ENCODE data around the gene TICAM2. TPM values are rescaled to one million over a fixed set of nuclear protein-coding genes. Genes with fewer than 3 reads are reported as not detected.

The TICAM2 gene
- total and polyA plus RNA-seq, 7 experiments from 2014 or later = 0.14 to 3.7 (median 1.8) TPM

GRCh38 chr5:115588640-115589039 lies 13.6 kb downstream of the TICAM2 start:
- H3K27ac Mint-ChIP-seq = no peak overlapping the region
- CTCF ChIA-PET = no interaction called here
- no peaks in the 10 kb centered on the region for H3K9me3 Mint-ChIP-seq
- H3K27me3 Mint-ChIP-seq = peaks cover 0 to 5% (median 0%) of the 10 kb centered on the region in 5 donors
- H3K4me3 ChIP-seq (ENCODE audit: low read length) = no peak overlapping the region
- no peak overlapping the region for H3K27ac ChIP-seq (ENCODE audit: low read depth, low read length)
- POLR2A ChIA-PET = no interaction called here
- no peaks in the 10 kb centered on the region for H3K4me1 Mint-ChIP-seq
- H3K36me3 ChIP-seq (ENCODE audit: control insufficient read depth in 2 of 3, insufficient read depth in 3 of 3, low read length in 3 of 3) = no peaks in the 10 kb centered on the region
- no peaks in the 10 kb centered on the region for H3K36me3 Mint-ChIP-seq
- no peaks in the 10 kb centered on the region for H3K9me3 ChIP-seq (ENCODE audit: control insufficient read depth in 2 of 3, low read length in 3 of 3)
- intact Hi-C loops (cut with micrococcal nuclease) = loop anchor here (5.0 kb wide), 3 partner anchors 46 to 1976 kb away; partner anchors contain the start of gene FEM1C (in 1 of the 2)
- H3K27me3 ChIP-seq (ENCODE audit: control insufficient read depth in 2 of 2, insufficient read depth in 2 of 2, low read length in 2 of 2) = no peaks in the 10 kb centered on the region
- H3K4me1 ChIP-seq (ENCODE audit: control insufficient read depth in 2 of 2, insufficient read depth in 2 of 2, low read length in 2 of 2) = no peaks in the 10 kb centered on the region
- DNase-seq (no peak), ATAC-seq (no peak)
- H3K4me3 Mint-ChIP-seq = no peak overlapping the region

- Histone ChIP-seq H3K36me3 (ENCODE audit: control insufficient read depth in 2 of 3, insufficient read depth in 3 of 3, low read length in 3 of 3) (no peaks in the 10 kb centered on the region), H3K27me3 (ENCODE audit: control insufficient read depth in 2 of 2, insufficient read depth in 2 of 2, low read length in 2 of 2) (no peaks in the 10 kb centered on the region), H3K9me3 (ENCODE audit: control insufficient read depth in 2 of 3, low read length in 3 of 3) (no peaks in the 10 kb centered on the region), H3K4me1 (ENCODE audit: control insufficient read depth in 2 of 2, insufficient read depth in 2 of 2, low read length in 2 of 2) (no peaks in the 10 kb centered on the region), H3K4me3 (ENCODE audit: low read length) (no peak overlapping the region), H3K27ac (ENCODE audit: low read depth, low read length) (no peak overlapping the region)
- Mint-ChIP-seq H3K27me3 (peaks cover 0 to 5% (median 0%) of the 10 kb centered on the region in 5 donors), H3K4me3 (no peak overlapping the region), H3K27ac (no peak overlapping the region), H3K9me3 (no peaks in the 10 kb centered on the region), H3K36me3 (no peaks in the 10 kb centered on the region), H3K4me1 (no peaks in the 10 kb centered on the region)
- peak; percentile 56 for ATAC-seq
- ChIA-PET POLR2A (no interaction called here), CTCF (interaction anchor here (0.6 to 1.6 kb wide), 3 partner anchors 277 to 1403 kb away, joined by 4 to 5 read pairs (median 4); no protein-coding TSS in a partner anchor)
- peak in 6 of 9 donors; percentile 13 to 38 (median 27) for DNase-seq
- intact Hi-C loops (cut with micrococcal nuclease) = loop anchor here (1.0 to 5.0 kb wide), 7 partner anchors 44 to 1974 kb away; partner anchors contain the start of gene FEM1C (in 1 of the 2)
Measured at GRCh38 chr5:115586525-115587146, 15.6 kb downstream of the TICAM2 start.

GRCh38 chr5:115585265-115585664 lies 17.0 kb downstream of the TICAM2 start:
- Histone ChIP-seq H3K36me3 (ENCODE audit: control insufficient read depth in 2 of 3, insufficient read depth in 3 of 3, low read length in 3 of 3) (no peaks in the 10 kb centered on the region), H3K27ac (ENCODE audit: low read depth, low read length) (no peak overlapping the region), H3K9me3 (ENCODE audit: control insufficient read depth in 2 of 3, low read length in 3 of 3) (no peaks in the 10 kb centered on the region), H3K4me3 (ENCODE audit: low read length) (no peak overlapping the region), H3K27me3 (ENCODE audit: control insufficient read depth in 2 of 2, insufficient read depth in 2 of 2, low read length in 2 of 2) (no peaks in the 10 kb centered on the region), H3K4me1 (ENCODE audit: control insufficient read depth in 2 of 2, insufficient read depth in 2 of 2, low read length in 2 of 2) (no peaks in the 10 kb centered on the region)
- H3K9me3 Mint-ChIP-seq = no peaks in the 10 kb centered on the region
- ATAC-seq = no peak
- intact Hi-C loops (cut with micrococcal nuclease) = loop anchor here (5.0 kb wide), 3 partner anchors 43 to 1973 kb away; partner anchors contain the start of gene FEM1C (in 1 of the 2)
- ChIA-PET POLR2A (interaction anchor here (0.6 kb wide), 1 partner anchor 255 kb away, joined by 3 read pairs; no protein-coding TSS in a partner anchor), CTCF (interaction anchor here (0.6 to 0.9 kb wide), 3 partner anchors 167 to 278 kb away, joined by 3 to 5 read pairs (median 4); no protein-coding TSS in a partner anchor)
- DNase-seq = no peak
- peaks cover 0 to 9% (median 6%) of the 10 kb centered on the region in 5 donors for H3K36me3 Mint-ChIP-seq
- H3K27ac Mint-ChIP-seq = no peak overlapping the region
- H3K4me3 Mint-ChIP-seq = no peak overlapping the region
- no peaks in the 10 kb centered on the region for H3K4me1 Mint-ChIP-seq
- H3K27me3 Mint-ChIP-seq = no peaks in the 10 kb centered on the region

- H3K4me1 Mint-ChIP-seq = no peaks in the 10 kb centered on the region
- ChIA-PET POLR2A (interaction anchor here (0.6 kb wide), 1 partner anchor 256 kb away, joined by 3 read pairs; no protein-coding TSS in a partner anchor), CTCF (interaction anchor here (0.6 to 0.9 kb wide), 3 partner anchors 167 to 277 kb away, joined by 3 to 5 read pairs (median 4); no protein-coding TSS in a partner anchor)
- DNase-seq (no peak), ATAC-seq (no peak)
- H3K4me3 Mint-ChIP-seq = no peak overlapping the region
- Histone ChIP-seq H3K27ac (ENCODE audit: low read depth, low read length) (no peak overlapping the region), H3K36me3 (ENCODE audit: control insufficient read depth in 2 of 3, insufficient read depth in 3 of 3, low read length in 3 of 3) (no peaks in the 10 kb centered on the region), H3K4me3 (ENCODE audit: low read length) (no peak overlapping the region), H3K9me3 (ENCODE audit: control insufficient read depth in 2 of 3, low read length in 3 of 3) (no peaks in the 10 kb centered on the region), H3K4me1 (ENCODE audit: control insufficient read depth in 2 of 2, insufficient read depth in 2 of 2, low read length in 2 of 2) (no peaks in the 10 kb centered on the region), H3K27me3 (ENCODE audit: control insufficient read depth in 2 of 2, insufficient read depth in 2 of 2, low read length in 2 of 2) (no peaks in the 10 kb centered on the region)
- intact Hi-C loops (cut with micrococcal nuclease) = no loop called here
- no peaks in the 10 kb centered on the region for H3K27me3 Mint-ChIP-seq
- peaks cover 0 to 9% (median 6%) of the 10 kb centered on the region in 5 donors for H3K36me3 Mint-ChIP-seq
- no peaks in the 10 kb centered on the region for H3K9me3 Mint-ChIP-seq
- H3K27ac Mint-ChIP-seq = no peak overlapping the region
Measured at GRCh38 chr5:115584501-115584900, 17.8 kb downstream of the TICAM2 start.

- Histone ChIP-seq H3K36me3 (ENCODE audit: control insufficient read depth in 2 of 3, insufficient read depth in 3 of 3, low read length in 3 of 3) (no peaks in the 10 kb centered on the region), H3K4me1 (ENCODE audit: control insufficient read depth in 2 of 2, insufficient read depth in 2 of 2, low read length in 2 of 2) (no peaks in the 10 kb centered on the region), H3K27ac (ENCODE audit: low read depth, low read length) (no peak overlapping the region), H3K27me3 (ENCODE audit: control insufficient read depth in 2 of 2, insufficient read depth in 2 of 2, low read length in 2 of 2) (no peaks in the 10 kb centered on the region), H3K4me3 (ENCODE audit: low read length) (no peak overlapping the region), H3K9me3 (ENCODE audit: control insufficient read depth in 2 of 3, low read length in 3 of 3) (no peaks in the 10 kb centered on the region)
- ATAC-seq (no peak), DNase-seq (no peak)
- CTCF ChIA-PET = interaction anchor here (0.7 kb wide), 2 partner anchors 9 to 287 kb away, joined by 3 read pairs; no protein-coding TSS in a partner anchor
- Mint-ChIP-seq H3K36me3 (peaks cover 0 to 9% (median 6%) of the 10 kb centered on the region in 5 donors), H3K4me3 (no peak overlapping the region), H3K27me3 (no peaks in the 10 kb centered on the region), H3K9me3 (no peaks in the 10 kb centered on the region), H3K27ac (no peak overlapping the region), H3K4me1 (no peaks in the 10 kb centered on the region)
- POLR2A ChIA-PET = interaction anchor here (0.6 kb wide), 1 partner anchor 374 kb away, joined by 3 read pairs; no protein-coding TSS in a partner anchor
- intact Hi-C loops (cut with micrococcal nuclease) = no loop called here
Measured at GRCh38 chr5:115583474-115583873, 18.8 kb downstream of the TICAM2 start.

- H3K4me3 ChIP-seq (ENCODE audit: low read length) = no peak overlapping the region
- no peak for ATAC-seq
- no peak overlapping the region for H3K4me3 Mint-ChIP-seq
- DNase-seq = no peak
- no peaks in the 10 kb centered on the region for H3K4me1 ChIP-seq (ENCODE audit: control insufficient read depth in 2 of 2, insufficient read depth in 2 of 2, low read length in 2 of 2)
- H3K27me3 Mint-ChIP-seq = peaks cover 0 to 4% (median 0%) of the 10 kb centered on the region in 5 donors
- CTCF ChIA-PET = no interaction called here
- no peaks in the 10 kb centered on the region for H3K4me1 Mint-ChIP-seq
- H3K27ac ChIP-seq (ENCODE audit: low read depth, low read length) = no peak overlapping the region
- H3K27ac Mint-ChIP-seq = no peak overlapping the region
- POLR2A ChIA-PET = interaction anchor here (0.6 kb wide), 1 partner anchor 254 kb away, joined by 3 read pairs; no protein-coding TSS in a partner anchor
- no peaks in the 10 kb centered on the region for H3K9me3 ChIP-seq (ENCODE audit: control insufficient read depth in 2 of 3, low read length in 3 of 3)
- intact Hi-C loops (cut with micrococcal nuclease) = no loop called here
- no peaks in the 10 kb centered on the region for H3K27me3 ChIP-seq (ENCODE audit: control insufficient read depth in 2 of 2, insufficient read depth in 2 of 2, low read length in 2 of 2)
- peaks cover 0 to 4% (median 0%) of the 10 kb centered on the region in 11 donors for H3K9me3 Mint-ChIP-seq
- peaks cover 0 to 14% (median 9%) of the 10 kb centered on the region in 5 donors for H3K36me3 Mint-ChIP-seq
- no peaks in the 10 kb centered on the region for H3K36me3 ChIP-seq (ENCODE audit: control insufficient read depth in 2 of 3, insufficient read depth in 3 of 3, low read length in 3 of 3)
Measured at GRCh38 chr5:115580941-115581340, 21.3 kb downstream of the TICAM2 start.
